GM12865 (cell line): ENCODE results near the gene TMEM185A.
"Not testable (repeated sequence)": the region's sequence is repeated elsewhere in the genome, so short reads cannot be mapped to it uniquely, and the experiment has no call there.

Experiments
- DNase-seq: peaks from one replicate; pipeline ENCODE4 v3.0.0; 2010; ENCODE audit warnings: low read depth
- H3K4me3 ChIP-seq: 2 replicates; pipeline ENCODE4 v1.5.1; 2011; ENCODE audit warnings: mild to moderate bottlenecking, low read depth, low read length, control low read depth
- CTCF ChIP-seq: IDR thresholded peaks from 2 replicates; pipeline ENCODE4 v1.5.1; 2011; ENCODE audit warnings: low read length, control low read depth, low read depth, inconsistent platforms; ENCODE audit not compliant: insufficient read depth; ENCODE audit errors: missing control alignments

Gene TMEM185A

GRCh38 chrX:149563359-149563758 lies 68.2 kb downstream of the TMEM185A start:
- no peak overlapping the region for H3K4me3 ChIP-seq
- no peak for TF ChIP-seq CTCF
- DNase-seq, result no peak

DNA sequence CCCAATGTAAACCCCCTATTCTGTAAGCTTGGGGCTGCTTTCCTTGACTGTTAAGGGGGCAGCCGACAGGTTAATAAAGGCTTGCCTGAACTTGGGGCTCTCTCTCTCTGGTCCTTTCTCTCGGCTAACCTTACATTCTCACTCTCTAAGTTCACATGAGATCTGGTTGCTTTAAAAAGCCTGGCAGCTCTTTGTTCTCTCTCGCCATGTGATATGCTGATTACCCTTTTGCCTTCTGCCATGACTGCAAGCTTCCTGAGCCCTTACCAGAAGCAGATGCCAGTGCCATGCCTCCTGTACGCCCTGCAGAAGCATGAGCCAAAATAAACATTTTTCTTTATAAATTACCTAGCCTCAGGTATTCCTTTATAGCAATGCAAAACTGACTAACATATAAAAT lies 76.3 kb downstream of the TMEM185A start:
- not testable (repeated sequence) for H3K4me3 ChIP-seq, DNase-seq

- DNase-seq, H3K4me3 ChIP-seq: not testable (repeated sequence)
Observed at GRCh38 chrX:149551939-149552248, 79.7 kb downstream of the TMEM185A start.

DNA sequence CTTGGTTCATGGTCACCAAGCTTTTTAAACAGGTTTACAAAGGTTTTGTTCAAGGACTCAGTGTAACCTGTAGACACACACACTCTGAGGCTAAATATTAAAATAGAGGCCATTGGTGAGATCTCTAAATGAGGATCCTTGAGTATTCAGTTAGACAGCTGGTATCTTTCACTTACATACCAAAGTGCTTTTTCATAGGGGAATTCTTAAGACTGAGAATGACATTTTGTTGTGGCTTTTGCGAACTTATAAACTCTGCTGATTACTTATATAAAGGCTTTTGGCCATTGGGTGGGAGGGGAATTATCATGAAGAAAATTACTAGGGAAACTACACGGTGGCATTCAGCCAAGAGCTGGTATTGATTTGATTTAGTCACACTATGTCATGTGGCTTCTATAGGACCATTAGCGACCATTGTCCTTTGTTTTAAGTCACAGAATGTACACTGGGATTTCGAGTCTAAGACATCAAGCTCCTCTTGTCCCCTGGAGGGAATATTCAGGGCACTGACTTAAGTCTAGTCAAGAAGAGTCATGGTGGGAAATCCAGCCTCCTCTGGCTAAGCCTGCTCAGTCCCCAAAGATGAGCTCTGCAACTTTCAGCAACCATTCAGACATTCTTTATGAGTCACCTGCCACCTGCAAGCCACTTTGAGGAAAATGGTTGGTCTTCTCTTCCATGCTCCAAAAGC lies 80.2 kb downstream of the TMEM185A start:
- H3K4me3 ChIP-seq, DNase-seq: not testable (repeated sequence)

DNA sequence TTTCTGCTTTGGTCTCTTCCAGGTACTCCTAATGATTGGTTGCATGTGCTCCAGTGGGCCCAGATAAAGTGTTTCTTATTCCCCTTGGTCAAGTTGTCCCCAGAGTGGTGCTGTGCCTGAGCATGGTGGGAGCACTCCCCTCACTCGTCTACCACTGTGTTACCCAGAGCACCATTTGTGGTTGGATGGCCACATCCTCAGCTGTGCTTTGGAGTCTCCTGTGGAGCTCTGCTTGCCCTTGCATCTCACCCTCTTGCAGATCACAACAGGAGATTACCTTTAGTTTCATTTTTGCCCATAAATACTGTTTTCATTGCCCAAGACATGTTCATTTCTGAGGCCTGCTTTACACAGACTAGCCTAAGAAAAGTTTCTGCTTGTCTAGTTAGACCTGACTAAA lies 81.1 kb downstream of the TMEM185A start:
- not testable (repeated sequence) for DNase-seq, H3K4me3 ChIP-seq

DNA sequence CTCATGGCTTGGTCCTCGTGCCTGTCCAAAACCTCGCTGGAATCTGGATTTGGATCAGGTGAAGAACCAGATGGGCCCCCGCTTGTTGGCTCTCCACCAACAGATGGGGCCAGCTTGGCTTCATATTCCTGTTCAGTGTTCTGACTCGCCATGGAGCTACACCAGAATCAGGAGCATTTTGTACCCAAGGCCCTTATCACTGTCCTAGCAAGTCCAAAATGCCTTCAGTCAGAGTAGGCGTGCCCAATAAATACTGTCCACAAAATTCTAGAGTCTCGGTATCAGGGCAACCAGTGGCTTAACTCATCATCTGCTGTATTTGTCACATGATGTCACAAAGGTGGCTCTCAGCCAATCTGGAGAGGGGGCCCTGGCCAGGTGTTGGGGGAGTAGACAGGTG lies 81.9 kb downstream of the TMEM185A start, which contains the start of gene HSFX3:
Gene HSFX3, minus strand, starts transcription at position 224 of the 400 bp plus-strand sequence. Its CDS starts 72 bp downstream, at position 152.
- DNase-seq, H3K4me3 ChIP-seq: not testable (repeated sequence)

DNA sequence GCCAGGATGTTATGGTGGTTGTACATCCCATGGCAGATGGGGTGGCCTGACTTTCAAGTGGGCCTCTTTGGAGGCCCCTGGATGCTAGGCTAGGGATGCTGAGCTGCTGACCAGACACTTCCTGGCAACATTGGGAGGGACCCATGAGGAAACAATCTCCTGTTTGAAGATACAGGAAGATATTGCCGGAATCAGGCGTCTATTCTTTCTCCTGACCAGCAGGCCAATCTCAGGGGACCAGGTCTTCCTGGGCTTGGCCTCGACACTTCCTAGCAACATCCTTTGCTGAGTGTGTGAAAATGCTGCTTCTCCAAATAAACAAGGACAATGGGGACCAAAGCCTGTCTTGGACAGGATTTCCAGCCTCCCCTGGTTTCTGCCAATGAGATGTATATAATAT lies 83.8 kb downstream of the TMEM185A start:
- not testable (repeated sequence) for H3K4me3 ChIP-seq, DNase-seq

GRCh38 chrX:149546962-149547361 lies 84.6 kb downstream of the TMEM185A start:
- not testable (repeated sequence) for H3K4me3 ChIP-seq, DNase-seq
